Dermis lymphatic vessel endothelial cell (primary cell): Measurements from ENCODE around the gene KLK1. TPM values are rescaled to one million over a fixed set of nuclear protein-coding genes. Genes with fewer than 3 reads are reported as not detected.

Experiments used
- total RNA-seq: library from RNA; depleted of rRNA; stranded (reverse); fragments of >200 nt; gene quantifications from 2 replicates; pipeline ENCODE4 v1.2.1, GENCODE V29; 2014

The KLK1 gene
- not detected in 2 replicates for total RNA-seq

DNA sequence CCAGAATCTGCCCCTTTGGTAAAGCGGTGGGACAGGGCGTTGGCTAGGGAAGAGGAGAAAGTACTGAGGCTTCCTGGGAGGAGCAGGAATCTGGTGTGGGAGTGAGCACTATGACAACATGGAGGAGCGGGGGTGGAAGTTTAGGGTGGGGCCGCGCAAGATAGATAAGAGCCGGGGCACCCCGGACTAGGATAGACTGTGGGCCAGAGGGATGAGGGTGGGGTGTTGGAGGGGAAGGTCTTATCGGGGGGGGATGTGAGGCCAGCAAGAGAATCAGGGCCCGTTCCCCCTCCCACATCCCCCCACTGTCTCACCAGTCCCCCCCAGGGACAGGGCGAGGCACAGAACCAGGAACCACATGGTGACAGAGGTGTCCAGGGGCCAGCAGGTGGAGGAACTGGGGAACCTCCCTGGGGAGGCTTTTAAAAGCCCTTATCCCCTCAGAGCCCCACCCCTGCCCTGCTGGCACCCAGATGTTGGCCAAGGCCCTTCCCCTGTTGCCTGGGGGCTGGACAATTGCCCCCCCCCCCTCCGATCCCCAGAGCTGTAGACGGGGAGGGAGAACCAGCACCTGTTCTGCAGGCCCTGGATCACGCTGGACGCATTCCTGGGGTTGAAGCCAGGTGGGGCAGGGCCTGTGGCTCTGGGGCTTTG is at the start of gene KLK1:
KLK1 (minus strand) TSS at position 399 of the 654 bp plus-strand sequence; CDS start at position 360, 39 bp downstream.

DNA sequence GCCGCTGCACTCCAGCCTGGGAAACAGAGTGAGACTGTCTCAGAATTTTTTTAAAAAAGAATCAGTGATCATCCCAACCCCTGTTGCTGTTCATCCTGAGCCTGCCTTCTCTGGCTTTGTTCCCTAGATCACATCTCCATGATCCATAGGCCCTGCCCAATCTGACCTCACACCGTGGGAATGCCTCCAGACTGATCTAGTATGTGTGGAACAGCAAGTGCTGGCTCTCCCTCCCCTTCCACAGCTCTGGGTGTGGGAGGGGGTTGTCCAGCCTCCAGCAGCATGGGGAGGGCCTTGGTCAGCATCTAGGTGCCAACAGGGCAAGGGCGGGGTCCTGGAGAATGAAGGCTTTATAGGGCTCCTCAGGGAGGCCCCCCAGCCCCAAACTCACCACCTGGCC is 49.5 kb upstream of the KLK1 start, which contains the start of gene KLK2:
KLK2 (plus strand) TSS at position 384 of the 400 bp plus-strand sequence. CDS start 35 bp downstream, outside the sequence.

DNA sequence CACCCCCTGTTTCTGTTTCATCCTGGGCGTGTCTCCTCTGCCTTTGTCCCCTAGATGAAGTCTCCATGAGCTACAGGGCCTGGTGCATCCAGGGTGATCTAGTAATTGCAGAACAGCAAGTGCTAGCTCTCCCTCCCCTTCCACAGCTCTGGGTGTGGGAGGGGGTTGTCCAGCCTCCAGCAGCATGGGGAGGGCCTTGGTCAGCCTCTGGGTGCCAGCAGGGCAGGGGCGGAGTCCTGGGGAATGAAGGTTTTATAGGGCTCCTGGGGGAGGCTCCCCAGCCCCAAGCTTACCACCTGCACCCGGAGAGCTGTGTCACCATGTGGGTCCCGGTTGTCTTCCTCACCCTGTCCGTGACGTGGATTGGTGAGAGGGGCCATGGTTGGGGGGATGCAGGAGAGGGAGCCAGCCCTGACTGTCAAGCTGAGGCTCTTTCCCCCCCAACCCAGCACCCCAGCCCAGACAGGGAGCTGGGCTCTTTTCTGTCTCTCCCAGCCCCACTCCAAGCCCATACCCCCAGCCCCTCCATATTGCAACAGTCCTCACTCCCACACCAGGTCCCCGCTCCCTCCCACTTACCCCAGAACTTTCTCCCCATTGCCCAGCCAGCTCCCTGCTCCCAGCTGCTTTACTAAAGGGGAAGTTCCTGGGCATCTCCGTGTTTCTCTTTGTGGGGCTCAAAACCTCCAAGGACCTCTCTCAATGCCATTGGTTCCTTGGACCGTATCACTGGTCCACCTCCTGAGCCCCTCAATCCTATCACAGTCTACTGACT is 31.2 kb upstream of the KLK1 start, which contains the start of gene KLK3:
KLK3 (plus strand) TSS at position 280 of the 775 bp plus-strand sequence; CDS start at position 321, 41 bp downstream.

DNA sequence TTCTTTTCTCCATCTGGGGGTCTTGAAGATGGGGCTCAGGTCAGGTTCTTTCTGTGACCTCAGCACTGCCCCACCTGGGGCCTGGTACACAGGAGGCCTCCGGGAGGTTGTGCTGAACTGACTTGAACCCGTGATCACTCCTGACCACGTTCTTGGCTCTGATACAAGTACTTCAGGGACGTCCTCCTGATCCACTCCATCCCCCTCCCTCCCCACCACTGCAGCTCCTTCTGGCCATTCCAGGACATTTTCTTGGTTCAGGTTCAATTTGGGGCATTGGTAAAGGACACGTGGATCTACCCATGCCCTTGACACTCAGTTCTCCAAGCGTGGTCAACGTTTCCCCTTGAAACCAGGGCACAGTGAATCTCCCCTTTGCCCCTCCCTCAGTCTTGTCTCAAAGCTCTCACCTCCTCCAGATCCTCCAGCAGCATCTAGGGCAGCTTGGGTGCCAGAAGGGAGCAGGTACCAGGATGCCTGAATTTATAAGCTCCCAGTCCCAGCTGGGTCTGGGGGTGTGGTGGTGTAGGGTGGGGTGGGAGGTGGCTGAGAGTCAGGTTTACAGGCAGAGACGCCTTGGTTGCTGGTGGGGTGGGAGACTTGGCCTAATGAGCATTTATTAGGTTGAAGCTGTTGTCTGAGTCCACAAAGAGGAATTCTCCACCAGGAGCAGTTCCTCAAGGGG is 9.7 kb upstream of the KLK1 start, which contains the start of gene KLK15:
KLK15 (minus strand) TSS at position 458 of the 685 bp plus-strand sequence. CDS start 2,082 bp downstream, outside the sequence.

DNA sequence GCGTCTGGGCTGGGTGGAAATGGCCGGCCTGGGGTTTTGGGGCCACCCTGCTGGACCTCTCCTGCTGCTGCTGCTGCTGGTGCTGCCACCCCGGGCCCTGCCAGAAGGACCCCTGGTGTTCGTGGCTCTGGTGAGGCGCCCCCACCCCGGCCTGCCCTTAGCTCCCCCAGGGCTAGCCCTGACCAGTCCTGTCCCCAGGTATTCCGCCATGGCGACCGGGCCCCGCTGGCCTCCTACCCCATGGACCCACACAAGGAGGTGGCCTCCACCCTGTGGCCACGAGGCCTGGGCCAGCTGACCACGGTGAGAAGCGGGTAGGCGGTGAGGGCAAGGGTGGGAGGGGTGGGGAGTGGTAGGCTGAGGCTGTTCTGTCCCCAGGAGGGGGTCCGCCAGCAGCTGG is 33.2 kb downstream of the KLK1 start, which contains the start of gene ACP4:
ACP4 (plus strand) TSS at position 20 of the 400 bp plus-strand sequence; CDS start at position 20, 0 bp downstream.

DNA sequence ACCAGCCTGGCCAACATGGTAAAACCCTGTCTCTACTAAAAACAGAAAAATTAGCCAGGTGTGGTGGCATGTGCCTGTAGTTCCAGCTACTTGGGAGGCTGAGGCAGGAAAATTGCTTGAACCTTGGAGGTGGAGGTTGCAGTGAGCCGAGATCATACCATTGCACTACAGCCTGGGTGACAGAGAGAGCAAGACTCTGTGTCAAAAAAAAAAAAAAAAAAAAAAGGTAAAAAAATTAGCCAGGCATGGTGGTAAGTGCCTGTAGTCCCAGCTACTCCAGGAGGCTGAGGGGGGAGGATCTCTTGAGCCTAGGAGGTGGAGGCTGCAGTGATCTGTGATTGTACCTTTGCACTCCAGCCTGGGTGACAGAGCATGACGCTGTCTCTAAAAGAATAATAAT is 53.4 kb downstream of the KLK1 start, which contains the start of gene GPR32:
GPR32 (plus strand) TSS at position 301 of the 400 bp plus-strand sequence. CDS start 137 bp downstream, outside the sequence.

Other genes with a start within 250 kb of the KLK1 start
- not detected in 2 replicates for gene SYT3, start 183.9 kb downstream of the KLK1 start, total RNA-seq
- gene C19orf81, start 174.3 kb downstream of the KLK1 start, total RNA-seq, result not detected in 2 replicates
- not detected in 2 replicates for gene SHANK1, start 104.0 kb downstream of the KLK1 start, total RNA-seq
- gene CLEC11A, start 100.4 kb downstream of the KLK1 start, total RNA-seq, result 0.34 and 1.6 TPM in 2 replicates
- not detected in 2 replicates for gene GPR32, start 53.3 kb downstream of the KLK1 start, total RNA-seq
- gene ACP4, start 33.4 kb downstream of the KLK1 start, total RNA-seq, result not detected in 2 replicates
- not detected in 2 replicates for gene KLK15, start 9.8 kb upstream of the KLK1 start, total RNA-seq
- gene KLK3, start 31.1 kb upstream of the KLK1 start, total RNA-seq, result not detected in 2 replicates
- gene KLK2, start 49.7 kb upstream of the KLK1 start, total RNA-seq, result not detected in 2 replicates
- gene KLK4, start 87.6 kb upstream of the KLK1 start, total RNA-seq, result not detected in 2 replicates
- gene KLK5, start 129.3 kb upstream of the KLK1 start, total RNA-seq, result not detected in 2 replicates
- gene KLK6, start 145.8 kb upstream of the KLK1 start, total RNA-seq, result not detected in 2 replicates
- not detected in 2 replicates for gene KLK7, start 160.1 kb upstream of the KLK1 start, total RNA-seq
- not detected in 2 replicates for gene KLK8, start 177.8 kb upstream of the KLK1 start, total RNA-seq
- not detected in 2 replicates for gene KLK10, start 195.9 kb upstream of the KLK1 start, total RNA-seq
- not detected in 2 replicates for gene KLK11, start 202.8 kb upstream of the KLK1 start, total RNA-seq
- not detected in 2 replicates for gene KLK12, start 211.2 kb upstream of the KLK1 start, total RNA-seq
- not detected in 2 replicates for gene KLK13, start 241.3 kb upstream of the KLK1 start, total RNA-seq